Caco-2 (cell line): ENCODE measurements around the gene DCBLD2. TPM values are rescaled to one million over a fixed set of nuclear protein-coding genes. Genes with fewer than 3 reads are reported as not detected.

ENCODE experiments used
- BruUV-seq: library from RNA; stranded (reverse); fragments of 400-500 nt; replicated peaks from 2 replicates; lab custom pipeline; 2021; lab: Mats Ljungman, UMichigan
- CTCF ChIA-PET: fragments of 300-600 bp; sonication (Branson Sonifier 250); formaldehyde crosslinking; loops from one replicate; lab custom pipeline; 2022; ENCODE audit warnings: antibody characterized with exemption; lab: Charles Lee
- POLR2A ChIA-PET: fragments of 300-600 bp; sonication (Branson Sonifier 250); formaldehyde crosslinking; loops from one replicate; lab custom pipeline; 2022; ENCODE audit warnings: antibody characterized with exemption; lab: Charles Lee
- DNase-seq, 2 experiments: peaks; one replicate each; pipeline versions ENCODE4 v3.0.0 to v3.0.0-alpha.2; 2020 to 2022
- H3K27me3 ChIP-seq: replicated peaks from 2 replicates; pipeline ENCODE4 v1.6.0; 2011; ENCODE audit warnings: low read length; ENCODE audit not compliant: control insufficient read depth, insufficient read depth
- H3K36me3 ChIP-seq: 2 replicates; pipeline ENCODE4 v1.5.1; 2011; ENCODE audit warnings: low read length; ENCODE audit not compliant: control insufficient read depth, insufficient read depth
- H3K4me1 ChIP-seq: fragments of 250-450 bp; sonication (Bioruptor Pico); 2 replicates; pipeline ENCODE4 v1.5.1; 2020; ENCODE audit warnings: mild to moderate bottlenecking
- H3K4me3 ChIP-seq: 2 replicates; pipeline ENCODE4 v1.5.1; 2011; ENCODE audit warnings: low read depth, mild to moderate bottlenecking, control low read depth, low read length
- H3K9me3 ChIP-seq: fragments of 250-450 bp; sonication (Bioruptor Pico); 2 replicates; pipeline ENCODE4 v1.5.1; 2020; ENCODE audit warnings: mild to moderate bottlenecking, moderate library complexity
- H3K27ac Mint-ChIP-seq: one replicate; pipeline ENCODE4 v1.8.0; 2022; ENCODE audit warnings: mixed read lengths; ENCODE audit not compliant: unreplicated experiment
- H3K27me3 Mint-ChIP-seq: one replicate; pipeline ENCODE4 v1.8.0; 2022; ENCODE audit warnings: mixed read lengths; ENCODE audit not compliant: insufficient read depth, unreplicated experiment
- H3K36me3 Mint-ChIP-seq: one replicate; pipeline ENCODE4 v1.8.0; 2022; ENCODE audit warnings: mild to moderate bottlenecking, mixed read lengths; ENCODE audit not compliant: insufficient read depth, unreplicated experiment
- H3K4me1 Mint-ChIP-seq: one replicate; pipeline ENCODE4 v1.8.0; 2022; ENCODE audit warnings: low read depth, mixed read lengths; ENCODE audit not compliant: unreplicated experiment
- H3K4me3 Mint-ChIP-seq: one replicate; pipeline ENCODE4 v1.8.0; 2022; ENCODE audit warnings: mild to moderate bottlenecking, moderate library complexity, mixed read lengths; ENCODE audit not compliant: unreplicated experiment
- H3K9me3 Mint-ChIP-seq: one replicate; pipeline ENCODE4 v1.8.0; 2022; ENCODE audit warnings: mixed read lengths; ENCODE audit not compliant: unreplicated experiment
- CTCF ChIP-seq, 2 experiments: fragments of 200-600 bp in 1 of 2; IDR thresholded peaks; 1 replicate in 1 of 2; 2 replicates in 1 of 2; pipeline versions ENCODE4 v1.5.1 to v1.8.0; 2011 to 2022; ENCODE audit warnings: antibody characterized with exemption in 1 of 2, control low read depth in 1 of 2, inconsistent platforms in 1 of 2, low read depth in 1 of 2, low read length in 1 of 2, mild to moderate bottlenecking in 1 of 2, moderate library complexity in 1 of 2; ENCODE audit not compliant: insufficient read depth in 1 of 2, severe bottlenecking in 1 of 2, unreplicated experiment in 1 of 2
- intact Hi-C: fragments of 100-400 bp; cut with micrococcal nuclease; formaldehyde crosslinking; loops from one replicate; pipeline ENCODE4 v1.10.0; 2022; ENCODE audit not compliant: unreplicated experiment
- total RNA-seq: library from RNA; stranded (reverse); gene quantifications from 2 replicates; pipeline ENCODE4 v1.2.3, GENCODE V29; 2022

DCBLD2 gene
- total RNA-seq, 1 experiment from 2014 or later: 53.0 TPM

DNA sequence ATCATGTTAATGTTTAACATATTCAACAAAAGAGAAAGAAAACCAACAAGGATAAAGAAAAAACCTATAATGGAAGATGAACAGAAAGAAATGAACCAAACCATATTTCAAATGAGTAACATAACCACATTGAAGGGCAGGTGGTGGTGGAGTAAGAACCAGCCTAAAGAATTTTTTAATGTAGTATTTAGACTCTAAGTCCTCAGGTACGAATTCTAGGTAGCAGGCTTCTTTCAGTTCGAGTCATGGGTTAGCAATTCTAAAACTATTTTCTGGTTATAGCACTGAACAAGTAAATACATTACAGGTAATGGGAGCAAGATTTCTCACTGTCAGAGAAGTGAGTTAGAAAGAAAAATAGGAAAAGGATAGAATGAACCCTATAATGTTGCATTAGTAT is 24.4 kb downstream of the DCBLD2 start:
- H3K9me3 Mint-ChIP-seq: peaks cover 9% of the 10 kb centered on the region
- DNase-seq: no peak
- H3K27me3 Mint-ChIP-seq: no peaks in the 10 kb centered on the region
- Histone ChIP-seq H3K9me3 (0 out of 2 replicates have a peak, but pooled peaks cover 3% of the 10 kb centered on the region), H3K4me1 (peaks cover 60% of the 10 kb centered on the region), H3K36me3 (no peaks in the 10 kb centered on the region), H3K27me3 (no peaks in the 10 kb centered on the region), H3K4me3 (peak overlapping the region; percentile 2; the same call in 1 of the 2 replicates)
- peaks cover 17% of the 10 kb centered on the region for H3K36me3 Mint-ChIP-seq
- intact Hi-C loops: loop anchor here (5.0 kb wide), 1 partner anchor 60 kb away; no protein-coding TSS in a partner anchor
- ChIA-PET CTCF (no interaction called here), POLR2A (interaction anchor here (0.6 kb wide), 1 partner anchor 24 kb away, joined by 3 read pairs; the partner anchor contains the start of gene DCBLD2)
- no TSS peak for BruUV-seq
- H3K4me3 Mint-ChIP-seq: peak overlapping the region; percentile 65
- H3K27ac Mint-ChIP-seq: peak overlapping the region; percentile 75
- TF ChIP-seq CTCF (IDR thresholded peaks at IDR 0.05; ENCODE audit: insufficient read depth in 1 of 2, low read depth in 1 of 2, low read length in 1 of 2, severe bottlenecking in 1 of 2, unreplicated experiment in 1 of 2): no peak
- peaks cover 53% of the 10 kb centered on the region for H3K4me1 Mint-ChIP-seq

DNA sequence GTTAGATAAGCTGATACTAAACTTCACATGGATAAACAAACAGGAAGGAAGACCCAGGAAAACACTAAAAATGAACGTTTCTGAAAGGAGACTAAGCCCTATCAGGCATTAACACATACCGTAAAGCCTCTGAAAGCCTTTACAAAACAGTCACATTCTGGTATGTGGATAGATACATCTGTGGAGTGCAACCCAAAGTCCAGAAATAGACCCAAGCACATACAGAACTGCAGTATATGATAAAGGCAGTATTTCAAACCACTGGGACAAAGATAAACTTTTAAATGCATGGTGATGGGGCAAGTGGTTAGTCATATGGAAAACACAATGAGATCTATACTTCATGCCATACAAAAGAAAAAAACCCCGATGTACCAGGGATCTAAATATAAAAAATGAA is 26.0 kb downstream of the DCBLD2 start:
- TF ChIP-seq CTCF (IDR thresholded peaks at IDR 0.05; ENCODE audit: insufficient read depth in 1 of 2, low read depth in 1 of 2, low read length in 1 of 2, severe bottlenecking in 1 of 2, unreplicated experiment in 1 of 2): no peak
- intact Hi-C loops: loop anchor here (5.0 kb wide), 1 partner anchor 58 kb away; no protein-coding TSS in a partner anchor
- no peak for DNase-seq
- peak overlapping the region; percentile 68 for H3K27ac Mint-ChIP-seq
- H3K27me3 ChIP-seq: no peaks in the 10 kb centered on the region
- H3K36me3 ChIP-seq: no peaks in the 10 kb centered on the region
- no peak overlapping the region for H3K4me3 ChIP-seq
- 0 out of 2 replicates have a peak, but pooled peaks cover 3% of the 10 kb centered on the region for H3K9me3 ChIP-seq
- H3K9me3 Mint-ChIP-seq: peaks cover 9% of the 10 kb centered on the region
- H3K27me3 Mint-ChIP-seq: no peaks in the 10 kb centered on the region
- peaks cover 53% of the 10 kb centered on the region for H3K4me1 Mint-ChIP-seq
- peaks cover 59% of the 10 kb centered on the region for H3K4me1 ChIP-seq
- BruUV-seq: no TSS peak
- H3K4me3 Mint-ChIP-seq: peak overlapping the region; percentile 37
- CTCF ChIA-PET: no interaction called here
- H3K36me3 Mint-ChIP-seq: peaks cover 30% of the 10 kb centered on the region
- POLR2A ChIA-PET: interaction anchor here (1.4 kb wide), 1 partner anchor 26 kb away, joined by 4 read pairs; the partner anchor contains the start of gene DCBLD2

DNA sequence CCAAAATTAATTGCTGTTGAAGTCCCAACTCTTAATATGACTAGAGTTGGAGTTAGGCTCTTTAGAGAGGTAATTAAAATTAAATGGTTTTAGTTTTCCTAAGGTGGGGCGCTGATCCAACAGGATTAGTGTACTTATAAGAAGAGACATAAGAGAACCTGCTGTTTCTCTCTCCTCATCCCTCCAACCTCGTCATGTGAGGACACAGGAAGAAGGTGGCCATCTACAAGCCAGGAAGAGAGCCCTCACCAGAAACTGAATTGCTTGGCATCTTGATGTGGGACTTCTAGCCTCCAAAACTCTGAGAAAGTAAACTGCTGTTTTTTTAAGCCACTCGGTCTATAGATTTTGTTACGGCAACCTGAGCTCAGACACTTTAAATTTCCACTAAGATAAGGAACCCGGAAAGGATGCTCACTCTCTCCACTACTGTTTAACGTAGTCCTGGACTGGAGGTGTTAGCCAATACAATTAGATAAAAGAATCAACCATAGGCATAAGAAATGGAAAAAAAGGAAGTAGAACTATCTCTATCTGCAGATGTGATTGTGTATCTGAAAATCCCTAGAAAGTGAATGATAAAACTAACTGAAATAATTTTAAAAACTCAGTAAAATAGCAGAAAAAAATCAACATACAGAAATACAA is 26.8 kb downstream of the DCBLD2 start:
- Histone ChIP-seq H3K9me3 (0 out of 2 replicates have a peak, but pooled peaks cover 3% of the 10 kb centered on the region), H3K36me3 (no peaks in the 10 kb centered on the region), H3K4me1 (peaks cover 51% of the 10 kb centered on the region), H3K27me3 (no peaks in the 10 kb centered on the region), H3K4me3 (no peak overlapping the region)
- Mint-ChIP-seq H3K27ac (peak overlapping the region; percentile 68), H3K36me3 (peaks cover 24% of the 10 kb centered on the region), H3K4me3 (peak overlapping the region; percentile 37), H3K9me3 (peaks cover 5% of the 10 kb centered on the region), H3K27me3 (no peaks in the 10 kb centered on the region), H3K4me1 (peaks cover 47% of the 10 kb centered on the region)
- POLR2A ChIA-PET: interaction anchor here (1.4 kb wide), 1 partner anchor 27 kb away, joined by 4 read pairs; the partner anchor contains the start of gene DCBLD2
- no TSS peak for BruUV-seq
- no peak for TF ChIP-seq CTCF (IDR thresholded peaks at IDR 0.05; ENCODE audit: insufficient read depth in 1 of 2, low read depth in 1 of 2, low read length in 1 of 2, severe bottlenecking in 1 of 2, unreplicated experiment in 1 of 2)
- no peak for DNase-seq
- intact Hi-C loops: loop anchor here (5.0 kb wide), 1 partner anchor 57 kb away; no protein-coding TSS in a partner anchor
- CTCF ChIA-PET: no interaction called here
